ENCODE results near the gene ST8SIA5.

The ST8SIA5 gene

DNA sequence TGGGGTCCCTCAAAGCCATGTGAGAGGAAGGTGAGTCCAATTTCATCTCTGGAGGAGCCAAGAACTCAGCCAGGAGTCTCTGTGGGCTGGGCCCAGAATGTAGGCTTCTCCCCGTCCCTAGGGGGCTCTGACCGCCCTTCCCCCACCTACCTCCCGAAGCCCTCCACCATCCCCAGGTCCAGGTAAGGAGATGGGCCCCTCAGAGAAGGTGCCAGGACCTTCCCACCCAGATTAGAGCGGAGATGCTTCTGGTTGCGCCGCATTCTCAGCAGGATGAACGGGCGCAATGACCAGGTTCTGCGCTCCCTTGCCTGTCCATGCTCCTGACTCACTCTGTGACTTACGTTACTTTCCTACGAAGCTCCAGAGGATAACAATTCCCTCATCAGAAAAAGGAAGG, 23.0 kb downstream of the ST8SIA5 start:
- DNase-seq (ENCODE audit: low read depth) = no peak
- TF ChIP-seq, protein P1, sequence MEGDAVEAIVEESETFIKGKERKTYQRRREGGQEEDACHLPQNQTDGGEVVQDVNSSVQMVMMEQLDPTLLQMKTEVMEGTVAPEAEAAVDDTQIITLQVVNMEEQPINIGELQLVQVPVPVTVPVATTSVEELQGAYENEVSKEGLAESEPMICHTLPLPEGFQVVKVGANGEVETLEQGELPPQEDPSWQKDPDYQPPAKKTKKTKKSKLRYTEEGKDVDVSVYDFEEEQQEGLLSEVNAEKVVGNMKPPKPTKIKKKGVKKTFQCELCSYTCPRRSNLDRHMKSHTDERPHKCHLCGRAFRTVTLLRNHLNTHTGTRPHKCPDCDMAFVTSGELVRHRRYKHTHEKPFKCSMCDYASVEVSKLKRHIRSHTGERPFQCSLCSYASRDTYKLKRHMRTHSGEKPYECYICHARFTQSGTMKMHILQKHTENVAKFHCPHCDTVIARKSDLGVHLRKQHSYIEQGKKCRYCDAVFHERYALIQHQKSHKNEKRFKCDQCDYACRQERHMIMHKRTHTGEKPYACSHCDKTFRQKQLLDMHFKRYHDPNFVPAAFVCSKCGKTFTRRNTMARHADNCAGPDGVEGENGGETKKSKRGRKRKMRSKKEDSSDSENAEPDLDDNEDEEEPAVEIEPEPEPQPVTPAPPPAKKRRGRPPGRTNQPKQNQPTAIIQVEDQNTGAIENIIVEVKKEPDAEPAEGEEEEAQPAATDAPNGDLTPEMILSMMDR (IDR thresholded peaks at IDR 0.05; ENCODE audit: insufficient read depth, low read depth, low read length, missing control alignments) = no peak
- H3K4me3 ChIP-seq (ENCODE audit: low read depth, low read length) = no peak overlapping the region

DNA sequence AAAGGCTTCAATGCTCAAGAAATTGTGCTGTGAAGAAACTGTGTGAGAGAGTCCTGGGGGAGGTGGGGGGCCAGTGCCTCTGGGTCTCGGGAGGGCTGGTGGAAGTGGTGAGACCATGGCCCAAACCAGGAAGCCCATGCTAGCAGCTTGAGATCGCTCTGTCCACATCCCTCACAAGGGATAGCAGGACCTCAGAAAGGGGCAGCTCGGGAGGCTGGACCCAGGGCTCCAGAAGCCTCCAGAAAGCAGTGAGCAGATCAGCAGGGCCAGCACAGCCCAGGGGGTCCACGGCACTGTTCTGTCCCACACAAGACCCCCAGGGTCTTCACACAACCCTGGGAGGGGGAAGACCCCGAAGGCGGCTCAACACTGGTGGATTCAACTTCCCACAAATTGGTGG, 24.1 kb downstream of the ST8SIA5 start:
- TF ChIP-seq, protein P1 (IDR thresholded peaks at IDR 0.05; ENCODE audit: insufficient read depth, low read depth, low read length, missing control alignments) = no peak
- DNase-seq (ENCODE audit: low read depth) = no peak
- no peak overlapping the region for H3K4me3 ChIP-seq (ENCODE audit: low read depth, low read length)

DNA sequence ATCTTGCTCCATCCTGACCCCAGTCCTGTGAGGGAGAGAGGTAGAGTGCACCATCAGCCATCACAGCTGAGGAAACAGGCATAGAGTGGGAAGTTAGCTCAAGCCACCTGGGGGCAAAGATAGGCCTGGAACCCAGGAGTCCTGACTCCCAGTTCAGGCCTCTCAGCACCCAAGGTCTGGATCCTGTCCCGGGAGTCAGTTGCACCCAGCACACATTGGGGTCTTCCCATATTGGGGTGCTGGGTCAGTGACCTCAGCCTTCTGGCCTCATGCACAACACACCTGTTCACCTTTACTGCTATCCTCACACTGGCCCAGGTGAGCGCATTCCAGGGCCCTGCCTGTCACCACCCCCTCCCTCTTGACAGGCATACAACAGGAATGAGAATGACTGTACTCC, 24.7 kb downstream of the ST8SIA5 start:
- TF ChIP-seq, protein P1 (IDR thresholded peaks at IDR 0.05; ENCODE audit: insufficient read depth, low read depth, low read length, missing control alignments) = no peak
- no peak overlapping the region for H3K4me3 ChIP-seq (ENCODE audit: low read depth, low read length)
- no peak for DNase-seq (ENCODE audit: low read depth)

DNA sequence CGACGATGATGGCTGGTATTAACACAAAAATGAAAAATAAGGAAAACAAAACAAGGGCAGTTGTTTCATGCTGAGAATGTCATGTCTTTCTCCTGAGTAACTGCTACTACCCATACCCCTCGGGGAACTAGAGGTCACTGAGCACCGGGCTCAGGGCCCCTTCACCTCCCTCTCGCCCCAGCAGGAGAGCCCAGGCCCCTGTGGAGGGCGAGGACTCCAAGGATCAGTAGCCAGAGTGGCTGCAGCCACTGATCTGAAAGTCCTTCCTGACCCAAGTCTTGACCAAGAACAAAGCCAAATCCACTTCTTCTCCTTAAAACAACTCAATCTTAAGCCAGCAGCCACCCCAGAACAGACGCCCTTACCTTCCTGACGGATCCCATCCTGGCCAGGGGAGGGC, 25.5 kb downstream of the ST8SIA5 start:
- DNase-seq (ENCODE audit: low read depth) = no peak
- no peak overlapping the region for H3K4me3 ChIP-seq (ENCODE audit: low read depth, low read length)
- TF ChIP-seq, protein P1 (IDR thresholded peaks at IDR 0.05; ENCODE audit: insufficient read depth, low read depth, low read length, missing control alignments) = no peak

DNA sequence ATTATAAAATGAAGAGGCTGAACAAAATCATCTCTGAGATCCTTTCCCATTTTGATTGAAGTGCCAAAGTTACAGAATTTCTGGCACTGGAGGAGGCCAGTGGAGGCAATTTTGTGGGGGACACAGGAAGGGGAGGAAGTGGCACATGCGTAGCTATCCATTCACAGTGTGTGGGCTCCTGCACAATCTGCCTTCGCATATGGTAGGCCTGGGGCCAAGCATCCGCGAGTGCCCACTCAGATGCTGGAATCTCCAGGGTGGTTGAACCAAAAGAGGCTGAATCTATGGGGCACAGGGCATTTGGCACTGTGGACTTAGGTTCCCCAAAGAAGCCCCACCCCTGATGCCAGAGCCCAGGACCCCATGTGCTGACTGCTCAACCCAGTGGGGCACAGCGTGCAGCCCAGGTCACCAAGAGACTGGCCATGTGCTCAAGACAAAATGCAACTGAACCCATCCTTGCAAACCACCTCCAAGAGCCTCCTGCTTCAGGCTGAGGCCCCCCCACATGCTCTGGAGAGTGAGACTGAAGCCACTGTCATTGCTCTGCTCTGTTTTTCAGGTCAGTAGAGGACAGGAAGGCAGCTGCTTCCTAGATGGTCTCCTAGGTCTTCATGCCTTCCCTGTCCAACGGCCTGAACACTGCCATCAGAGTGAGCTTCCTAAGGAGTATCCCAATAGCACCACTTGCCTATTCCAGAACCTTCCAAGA, 28.5 kb downstream of the ST8SIA5 start:
- DNase-seq (ENCODE audit: low read depth) = no peak
- H3K4me3 ChIP-seq (ENCODE audit: low read depth, low read length) = no peak overlapping the region
- TF ChIP-seq, protein P1 (IDR thresholded peaks at IDR 0.05; ENCODE audit: insufficient read depth, low read depth, low read length, missing control alignments) = no peak

DNA sequence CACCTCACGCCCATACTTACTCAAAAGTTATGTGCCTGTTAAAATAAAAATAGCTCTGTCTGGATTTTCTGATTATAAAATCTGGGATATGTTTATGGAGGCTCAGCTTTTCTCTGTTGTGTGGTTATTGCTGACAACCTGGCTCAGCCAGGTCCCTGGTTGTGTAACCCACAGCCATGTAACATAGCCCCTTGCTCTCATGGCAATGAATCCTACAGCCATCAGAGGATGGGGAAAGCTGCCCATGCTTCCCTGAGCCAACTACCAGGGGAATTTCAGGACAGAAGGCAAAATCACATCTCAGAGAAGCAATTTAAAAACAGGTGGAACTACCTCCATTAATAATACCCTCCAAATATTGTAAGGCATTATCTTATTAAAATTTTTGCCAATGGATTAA, 29.7 kb downstream of the ST8SIA5 start:
- no peak for DNase-seq (ENCODE audit: low read depth)
- TF ChIP-seq, protein P1 (IDR thresholded peaks at IDR 0.05; ENCODE audit: insufficient read depth, low read depth, low read length, missing control alignments) = no peak
- H3K4me3 ChIP-seq (ENCODE audit: low read depth, low read length) = no peak overlapping the region

DNA sequence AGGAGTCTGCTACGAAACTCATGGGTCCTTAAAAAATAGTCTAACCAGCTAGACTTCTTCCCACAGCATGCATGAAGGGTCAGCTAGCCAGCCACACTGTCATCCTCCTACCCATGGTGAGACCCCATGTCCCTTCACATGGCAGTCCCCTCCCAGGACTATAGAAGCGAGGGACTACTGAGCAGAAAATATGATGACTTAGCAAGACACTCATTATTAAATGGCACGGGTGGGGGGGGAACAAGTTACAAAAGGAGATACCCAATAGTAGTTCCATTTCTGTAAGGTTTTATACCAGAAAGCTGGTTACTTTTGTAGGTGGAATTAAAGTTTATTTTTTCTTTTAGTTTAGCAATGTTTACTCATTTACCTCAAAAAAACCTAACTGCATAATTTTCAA, 31.5 kb downstream of the ST8SIA5 start:
- no peak overlapping the region for H3K4me3 ChIP-seq (ENCODE audit: low read depth, low read length)
- TF ChIP-seq, protein P1 (IDR thresholded peaks at IDR 0.05; ENCODE audit: insufficient read depth, low read depth, low read length, missing control alignments) = no peak
- no peak for DNase-seq (ENCODE audit: low read depth)

Measured in GM12865 (cell line).